Stimulated activated CD8-positive, alpha-beta memory T cell treated with anti-CD3 and anti-CD28 coated beads, Interleukin-15, amount 100 ng/mL, for 24 hours (primary cell): ENCODE results near the gene ZNF844.
A peak's percentile ranks its signal among the peaks of the same experiment; 100 is the strongest.
"Not testable (repeated sequence)": the region's sequence is repeated elsewhere in the genome, so short reads cannot be mapped to it uniquely, and the experiment has no call there.

Experiments used
- DNase-seq: peaks from one replicate; pipeline ENCODE4 v3.0.0-alpha.2; 2020; ENCODE audit warnings: low read depth

The ZNF844 gene

GRCh38 chr19:12064590-12065538 is at the start of gene ZNF844:
TSS of gene ZNF844 (plus strand) at chr19:12064731. CDS start at chr19:12064874, 143 bp downstream.
- DNase-seq: peak; percentile 31

- DNase-seq: no peak
These were observed 49.3 kb upstream of the ZNF844 start for GRCh38 chr19:12015015-12015752.

- DNase-seq: no peak
These were observed 48.8 kb upstream of the ZNF844 start for GRCh38 chr19:12015753-12016116.

- no peak for DNase-seq
These were observed 30.3 kb upstream of the ZNF844 start for GRCh38 chr19:12034198-12034597.

- DNase-seq: no peak
These were observed 29.9 kb upstream of the ZNF844 start for GRCh38 chr19:12034620-12035019.

- DNase-seq: peak; percentile 51
These were observed 29.0 kb upstream of the ZNF844 start, which contains the start of gene ZNF433 for GRCh38 chr19:12035220-12036172. TSS of gene ZNF433 (minus strand) at chr19:12035679. CDS start at chr19:12035539, 140 bp downstream.

GRCh38 chr19:12042893-12043292 is 21.6 kb upstream of the ZNF844 start:
- no peak for DNase-seq

GRCh38 chr19:12043752-12044422 is 20.6 kb upstream of the ZNF844 start:
- DNase-seq: no peak

GRCh38 chr19:12047868-12048267 is 16.7 kb upstream of the ZNF844 start:
- no peak for DNase-seq

- no peak for DNase-seq
These were observed 12.4 kb upstream of the ZNF844 start for GRCh38 chr19:12052091-12052496.

- DNase-seq: no peak
These were observed 11.9 kb upstream of the ZNF844 start, which contains the start of gene ZNF878 for GRCh38 chr19:12052497-12053169. TSS of gene ZNF878 (minus strand) at chr19:12052961. CDS start at chr19:12052801, 160 bp downstream.

- no peak for DNase-seq
These were observed 8.7 kb upstream of the ZNF844 start for GRCh38 chr19:12055784-12056183.

- DNase-seq: no peak
These were observed 11.1 kb downstream of the ZNF844 start for GRCh38 chr19:12075538-12076139.

GRCh38 chr19:12076331-12076730 is 11.8 kb downstream of the ZNF844 start:
- not testable (repeated sequence) for DNase-seq

- no peak for DNase-seq
These were observed 12.8 kb downstream of the ZNF844 start for GRCh38 chr19:12077375-12077774.

GRCh38 chr19:12083336-12083735 is 18.8 kb downstream of the ZNF844 start:
- DNase-seq: not testable (repeated sequence)

GRCh38 chr19:12085074-12085818 is 20.7 kb downstream of the ZNF844 start:
- DNase-seq: no peak

- peak; percentile 40 for DNase-seq
These were observed 26.3 kb downstream of the ZNF844 start for GRCh38 chr19:12090807-12091206.
